Stimulated activated CD4-positive, alpha-beta T cell treated with anti-CD3 and anti-CD28 coated beads, TNF-alpha, amount 100 ng/mL, for 4 hours (primary cell): Measurements from ENCODE around the gene TRIO.

ENCODE experiments used
- DNase-seq, 3 experiments: peaks; one replicate each; pipeline ENCODE4 v3.0.0-alpha.2; 2020; ENCODE audit warnings: low read depth in 3 of 3

The TRIO gene

DNA sequence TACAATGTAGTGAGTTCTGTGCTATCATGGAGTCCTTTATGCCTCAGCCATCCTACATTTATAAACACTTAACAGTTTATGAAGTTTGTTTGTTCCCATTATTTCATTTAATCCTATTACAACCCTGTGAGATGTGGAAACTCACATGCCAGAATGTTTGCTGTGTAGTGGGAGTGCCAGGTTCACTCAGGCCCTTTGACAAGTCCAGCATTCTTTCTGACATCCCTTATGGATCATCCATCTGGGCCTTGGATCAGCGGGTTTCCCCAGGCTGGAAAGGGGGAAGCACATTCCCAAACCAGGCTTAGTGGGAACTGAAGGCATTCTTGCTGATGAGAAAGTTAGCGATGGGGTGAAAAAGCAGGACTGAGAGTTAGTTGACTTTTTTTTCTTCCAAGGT is 310.3 kb downstream of the TRIO start:
- DNase-seq = no peak

DNA sequence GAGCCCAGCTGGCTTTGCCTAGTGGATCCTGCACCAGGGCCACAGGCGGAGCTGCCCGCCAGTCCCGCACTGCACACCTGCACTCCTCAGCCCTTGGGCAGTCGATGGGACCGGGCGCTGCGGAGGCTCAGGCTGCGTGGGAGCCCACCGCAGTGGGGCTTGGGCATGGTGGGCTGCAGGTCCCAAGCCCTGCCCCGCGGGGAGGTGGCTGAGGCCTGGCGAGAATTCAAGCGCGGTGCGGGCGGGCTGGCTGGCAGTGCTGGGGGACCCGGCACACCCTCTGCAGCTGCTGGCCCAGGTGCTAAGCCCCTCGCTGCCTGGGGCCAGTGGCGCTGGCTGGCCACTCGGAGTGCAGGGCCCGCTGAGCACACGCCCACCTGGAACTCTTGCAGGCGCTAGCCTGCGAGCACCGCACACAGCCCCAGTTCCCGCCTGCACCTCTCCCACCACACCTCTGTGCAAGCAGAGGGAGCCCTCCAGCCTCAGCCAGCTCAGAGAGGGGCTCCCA is 312.7 kb downstream of the TRIO start:
- DNase-seq = no peak

- DNase-seq = no peak
Measured at GRCh38 chr5:14457476-14457875, 314.3 kb downstream of the TRIO start.

GRCh38 chr5:14458414-14458813 is 315.3 kb downstream of the TRIO start:
- no peak for DNase-seq

DNA sequence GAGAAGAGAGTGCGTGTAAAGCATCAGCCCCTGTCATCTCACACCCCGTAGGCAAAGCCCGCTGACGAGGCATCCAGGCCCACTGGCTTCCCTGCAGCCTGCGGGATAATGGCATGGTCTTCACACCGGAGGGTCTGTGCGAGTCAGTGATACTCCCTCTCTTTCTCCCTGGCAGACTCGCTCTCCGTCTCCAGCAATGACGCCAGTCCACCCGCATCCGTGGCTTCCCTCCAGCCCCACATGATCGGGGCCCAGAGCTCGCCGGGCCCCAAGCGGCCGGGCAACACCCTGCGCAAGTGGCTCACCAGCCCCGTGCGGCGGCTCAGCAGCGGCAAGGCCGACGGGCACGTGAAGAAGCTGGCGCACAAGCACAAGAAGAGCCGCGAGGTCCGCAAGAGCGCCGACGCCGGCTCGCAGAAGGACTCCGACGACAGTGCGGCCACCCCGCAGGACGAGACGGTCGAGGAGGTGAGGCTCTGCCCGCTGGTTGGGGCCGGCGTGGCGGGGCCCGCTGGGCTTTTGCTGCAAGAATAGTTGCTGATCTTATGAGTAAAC is 317.8 kb downstream of the TRIO start:
- no peak for DNase-seq

- no peak for DNase-seq
Measured at GRCh38 chr5:14462681-14463080, 319.5 kb downstream of the TRIO start.

- DNase-seq = no peak
Measured at GRCh38 chr5:14463629-14464028, 320.5 kb downstream of the TRIO start.

DNA sequence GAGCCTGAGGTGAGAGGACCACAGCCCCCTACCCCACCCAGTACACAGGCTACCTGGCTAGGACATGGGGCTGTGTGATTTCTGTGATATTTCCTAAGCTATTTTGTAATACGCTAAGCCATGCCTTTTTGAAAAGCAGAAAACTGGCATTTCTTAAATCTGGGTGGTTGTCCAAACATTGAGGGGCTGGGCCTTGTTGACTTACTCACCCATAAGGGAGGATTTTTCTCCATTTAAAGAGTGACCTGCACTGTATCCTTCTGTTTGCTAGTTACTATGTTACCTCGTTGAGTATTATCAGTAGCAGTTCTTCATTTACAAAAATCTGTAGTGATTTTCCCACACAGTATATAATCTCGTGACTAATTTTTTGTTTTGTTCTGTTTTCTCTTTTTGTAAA is 321.0 kb downstream of the TRIO start:
- no peak for DNase-seq

GRCh38 chr5:14464671-14465070 is 321.5 kb downstream of the TRIO start:
- no peak for DNase-seq

DNA sequence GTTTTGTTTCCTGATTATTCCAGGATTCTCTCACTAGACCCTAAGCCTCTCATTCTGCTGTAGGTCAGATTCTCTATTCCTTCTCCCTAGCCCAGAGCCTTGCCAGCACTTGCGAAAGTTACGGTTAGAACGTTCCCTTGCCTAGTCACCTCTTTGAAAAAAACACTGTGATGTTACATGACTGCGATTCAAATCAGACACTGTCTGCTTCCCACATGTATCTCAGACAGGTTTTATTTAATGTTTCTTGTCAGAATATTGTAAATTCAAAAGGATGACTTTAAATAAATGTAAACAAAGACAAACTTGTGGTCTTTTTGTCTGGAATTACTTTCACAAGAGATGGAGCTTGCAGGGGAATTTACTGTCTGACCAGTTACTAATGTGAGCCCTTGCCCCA is 322.0 kb downstream of the TRIO start:
- DNase-seq = no peak

DNA sequence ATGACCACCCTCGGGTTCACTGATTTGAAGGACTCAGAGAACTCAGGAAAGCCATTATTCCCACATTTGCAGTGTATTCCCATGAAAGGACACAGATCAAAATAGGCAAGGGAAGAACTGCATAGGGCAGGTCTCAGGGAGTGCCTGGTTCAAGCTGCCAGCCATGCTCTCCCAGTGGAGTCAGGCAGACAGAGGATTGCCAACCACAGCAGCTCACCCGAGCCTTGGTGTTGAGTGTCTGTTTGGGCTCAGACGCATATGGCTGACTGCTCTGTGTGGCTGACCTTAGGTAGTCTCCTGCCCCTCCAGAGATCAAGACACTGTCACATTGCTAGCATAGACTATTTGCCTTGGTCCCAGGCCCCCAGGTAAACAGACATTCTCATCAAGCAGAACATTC is 322.6 kb downstream of the TRIO start:
- no peak for DNase-seq

DNA sequence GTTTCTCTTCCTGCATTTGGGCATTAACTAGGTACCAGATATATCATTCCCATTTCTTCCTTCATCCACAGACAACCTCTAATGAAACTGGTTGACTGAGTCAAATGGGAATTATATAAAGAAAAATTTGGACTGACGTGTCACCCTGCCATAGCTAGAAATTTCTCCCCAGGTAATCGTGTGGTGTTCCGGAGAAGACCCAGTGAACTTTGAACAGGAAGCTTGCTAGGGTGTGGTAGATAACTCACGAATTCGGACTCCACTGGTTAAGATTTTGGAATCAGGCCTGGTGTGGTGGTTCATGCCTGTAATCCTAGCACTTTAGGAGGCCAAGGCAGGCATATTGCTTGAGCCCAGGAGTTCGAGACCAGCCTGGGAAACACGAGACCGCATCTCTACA is 324.1 kb downstream of the TRIO start:
- DNase-seq = no peak

DNA sequence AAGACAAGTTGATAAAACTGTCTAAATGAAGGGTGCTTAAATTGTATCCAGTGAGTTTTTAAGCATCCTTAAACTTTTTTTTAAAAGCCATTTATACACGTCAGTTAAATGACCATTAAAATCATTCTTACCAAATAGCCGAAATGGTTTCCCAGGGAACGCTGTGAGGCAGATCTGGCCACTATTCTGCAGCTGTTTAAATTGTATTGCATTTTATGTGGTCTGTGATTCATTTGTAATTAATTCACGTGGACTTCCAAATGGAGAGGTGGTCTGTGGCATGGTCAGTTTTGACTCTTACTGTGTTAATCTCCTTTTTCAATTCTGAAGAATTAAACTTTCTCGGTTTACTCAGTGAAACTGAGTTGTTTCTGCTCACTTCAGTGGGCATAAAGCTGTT is 324.7 kb downstream of the TRIO start:
- no peak for DNase-seq

GRCh38 chr5:14469551-14470377 is 326.6 kb downstream of the TRIO start:
- DNase-seq = no peak

GRCh38 chr5:14471507-14471906 is 328.4 kb downstream of the TRIO start:
- DNase-seq = no peak

- no peak for DNase-seq
Measured at GRCh38 chr5:14472986-14473567, 329.9 kb downstream of the TRIO start.

- no peak for DNase-seq
Measured at GRCh38 chr5:14475045-14475444, 331.9 kb downstream of the TRIO start.

GRCh38 chr5:14476786-14477435 is 333.8 kb downstream of the TRIO start:
- no peak for DNase-seq

- DNase-seq = no peak
Measured at GRCh38 chr5:14479143-14479696, 336.1 kb downstream of the TRIO start.

- DNase-seq = no peak
Measured at GRCh38 chr5:14481349-14481748, 338.2 kb downstream of the TRIO start.

DNA sequence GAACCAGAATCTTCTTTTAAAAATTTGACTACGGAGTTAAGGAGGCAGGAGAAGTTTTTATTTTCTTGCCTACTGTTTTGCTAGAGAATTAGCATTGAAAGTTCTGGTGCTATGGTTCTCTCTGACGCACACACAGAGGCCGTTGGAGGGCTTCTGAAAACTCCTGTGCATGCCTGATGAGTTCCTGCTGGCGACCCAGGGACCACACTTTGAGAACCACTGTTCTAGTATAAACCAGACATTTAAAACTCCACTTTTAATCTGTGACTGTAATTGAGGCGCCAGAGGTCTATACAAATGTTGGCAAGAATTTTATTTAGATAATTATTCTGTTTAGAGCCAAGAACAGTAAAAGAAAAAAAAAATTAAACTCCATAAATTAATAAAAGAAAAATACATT is 338.9 kb downstream of the TRIO start:
- no peak for DNase-seq

GRCh38 chr5:14483504-14484157 is 340.5 kb downstream of the TRIO start:
- no peak for DNase-seq
